Tibial nerve (tissue), 4 donors: ENCODE data around the gene MAGEA11. TPM values are rescaled to one million over a fixed set of nuclear protein-coding genes. Genes with fewer than 3 reads are reported as not detected.

Experiments used
- DNase-seq, 2 donors: peaks; one replicate each; pipeline ENCODE4 v3.0.0-alpha.2; 2019; ENCODE audit warnings: low spot score in 2 of 2
- H3K27ac ChIP-seq, 4 donors: fragments of 200-600 bp; sonication (generic) in 3 of 4; one replicate each; pipeline ENCODE4 v1.5.1; 2017 to 2019; ENCODE audit warnings: mild to moderate bottlenecking in 1 of 4
- H3K27me3 ChIP-seq, 2 donors: fragments of 200-600 bp; sonication (generic) in 1 of 2; one replicate each; pipeline versions ENCODE4 v1.5.1 to v1.6.0; 2017 to 2019
- H3K36me3 ChIP-seq, 3 donors: fragments of 200-600 bp; sonication (generic); one replicate each; pipeline ENCODE4 v1.5.1; 2018 to 2019
- H3K4me1 ChIP-seq, 4 donors: fragments of 200-600 bp; sonication (generic) in 3 of 4; one replicate each; pipeline ENCODE4 v1.5.1; 2017 to 2019
- H3K4me3 ChIP-seq, 4 donors: fragments of 200-600 bp; sonication (generic) in 3 of 4; one replicate each; pipeline ENCODE4 v1.5.1; 2017 to 2019; ENCODE audit warnings: mild to moderate bottlenecking in 1 of 4, moderate library complexity in 1 of 4
- H3K9me3 ChIP-seq, 4 donors: fragments of 200-600 bp; sonication (generic) in 3 of 4; one replicate each; pipeline ENCODE4 v1.5.1; 2017 to 2019
- CTCF ChIP-seq, 5 experiments: fragments of 200-600 bp in 3 of 5; fragments of 450-650 bp in 2 of 5; sonication (generic) in 3 of 5; IDR thresholded peaks; one replicate each; pipeline ENCODE4 v1.5.1; 2016 to 2019; ENCODE audit warnings: antibody characterized with exemption in 5 of 5, mild to moderate bottlenecking in 3 of 5, moderate library complexity in 2 of 5
- EP300 ChIP-seq, 2 donors: sonication (generic); formaldehyde crosslinking; IDR thresholded peaks; one replicate each; pipeline ENCODE4 v1.6.1; 2017; ENCODE audit warnings: antibody characterized with exemption in 2 of 2, mild to moderate bottlenecking in 1 of 2
- POLR2A ChIP-seq, 2 donors: fragments of 450-650 bp; IDR thresholded peaks; one replicate each; pipeline ENCODE4 v1.6.1; 2017; ENCODE audit warnings: antibody characterized with exemption in 2 of 2, mild to moderate bottlenecking in 2 of 2, moderate library complexity in 2 of 2
- WGBS, 2 donors: methylation state at CpG; one replicate each; pipeline ENCODE4 v1.1.5; 2018; 5-methylcytosine and 5-hydroxymethylcytosine counted together
- total RNA-seq, 4 donors: library from RNA; depleted of rRNA; stranded (reverse); fragments of >200 nt; gene quantifications; one replicate each; pipeline ENCODE4 v1.1.0, GENCODE V29; 2016

Gene MAGEA11
- total RNA-seq, 4 donors from 2014 or later, result not detected

DNA sequence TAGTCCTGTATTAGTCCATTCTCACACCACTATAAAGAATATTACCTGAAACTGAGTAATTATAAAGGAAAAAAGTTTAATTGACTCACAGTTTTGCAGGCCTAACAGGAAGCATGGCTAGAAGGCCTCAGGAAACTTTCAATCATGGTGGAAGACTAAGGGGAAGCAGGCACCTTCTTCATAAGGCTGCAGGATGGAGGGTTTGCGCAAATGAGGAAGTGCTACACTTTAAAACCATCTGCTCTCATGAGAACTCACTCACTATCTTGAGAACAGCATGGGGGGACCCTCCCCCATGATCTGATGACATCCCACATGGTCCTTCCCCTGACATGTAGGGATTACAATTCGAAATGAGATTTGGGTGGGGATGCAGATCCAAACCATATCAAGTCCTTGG lies 12.1 kb upstream of the MAGEA11 start:
- TF ChIP-seq POLR2A (IDR thresholded peaks at IDR 0.05) (no peak), CTCF (IDR thresholded peaks at IDR 0.05) (no peak), EP300 (IDR thresholded peaks at IDR 0.05) (no peak)

DNA sequence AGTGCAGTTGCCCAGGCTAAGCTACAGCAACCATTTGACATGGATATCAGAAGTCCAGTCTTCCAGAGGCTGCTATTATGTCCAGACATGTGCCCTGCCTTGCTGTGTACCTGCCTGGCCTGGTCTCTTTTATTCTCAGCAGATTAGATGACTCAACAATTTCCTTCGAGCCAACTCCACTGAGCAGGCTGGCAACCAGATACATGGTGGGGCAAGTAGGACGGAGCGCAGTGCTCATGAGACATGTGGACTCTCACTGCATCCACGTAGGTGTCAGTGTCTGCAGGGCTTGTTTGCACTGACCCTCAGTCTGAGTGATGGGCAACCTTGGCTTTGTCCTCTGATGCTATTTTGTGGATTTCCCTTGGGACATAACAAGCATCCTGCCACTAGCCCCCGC lies 7.2 kb upstream of the MAGEA11 start:
- 71 to 94% methylated on average over 3 to 5 of the region's 5 CpGs for WGBS, 2 donors
- TF ChIP-seq POLR2A (IDR thresholded peaks at IDR 0.05), result no peak
- no peak for TF ChIP-seq EP300 (IDR thresholded peaks at IDR 0.05)
- no peaks in the 10 kb centered on the region for H3K9me3 ChIP-seq
- no peaks in the 10 kb centered on the region for H3K36me3 ChIP-seq
- H3K27ac ChIP-seq, result no peak overlapping the region
- no peaks in the 10 kb centered on the region for H3K4me1 ChIP-seq
- DNase-seq, result no peak
- H3K4me3 ChIP-seq, result no peak overlapping the region
- no peaks in the 10 kb centered on the region for H3K27me3 ChIP-seq

More for the DNA sequence above, 12.1 kb upstream of the MAGEA11 start:
- 74 to 82% methylated on average over 2 of the region's 2 CpGs for WGBS, 2 donors
- Histone ChIP-seq H3K4me1 (no peaks in the 10 kb centered on the region), H3K27ac (no peak overlapping the region), H3K4me3 (no peak overlapping the region), H3K36me3 (no peaks in the 10 kb centered on the region), H3K27me3 (no peaks in the 10 kb centered on the region), H3K9me3 (no peaks in the 10 kb centered on the region)
- no peak for DNase-seq

- Histone ChIP-seq H3K9me3 (no peaks in the 10 kb centered on the region), H3K4me1 (no peaks in the 10 kb centered on the region), H3K36me3 (no peaks in the 10 kb centered on the region), H3K27me3 (no peaks in the 10 kb centered on the region), H3K4me3 (no peak overlapping the region), H3K27ac (no peak overlapping the region)
- no peak for TF ChIP-seq EP300 (IDR thresholded peaks at IDR 0.05)
- TF ChIP-seq CTCF (IDR thresholded peaks at IDR 0.05), result no peak
- no peak for TF ChIP-seq POLR2A (IDR thresholded peaks at IDR 0.05)
- no peak for DNase-seq
- WGBS, 2 donors, result 75 to 77% methylated on average over 2 of the region's 2 CpGs
Measured at GRCh38 chrX:149707147-149707901, 4.5 kb upstream of the MAGEA11 start.

- no peaks in the 10 kb centered on the region for H3K36me3 ChIP-seq
- H3K27ac ChIP-seq, result no peak overlapping the region
- H3K4me3 ChIP-seq, result no peak overlapping the region
- TF ChIP-seq POLR2A (IDR thresholded peaks at IDR 0.05) (no peak), CTCF (IDR thresholded peaks at IDR 0.05) (no peak), EP300 (IDR thresholded peaks at IDR 0.05) (no peak)
- H3K9me3 ChIP-seq, result no peaks in the 10 kb centered on the region
- DNase-seq, result no peak
- no peaks in the 10 kb centered on the region for H3K27me3 ChIP-seq
- 70 to 89% methylated on average over 2 to 5 of the region's 5 CpGs for WGBS, 2 donors
- no peaks in the 10 kb centered on the region for H3K4me1 ChIP-seq
Measured at GRCh38 chrX:149712831-149713230, 971 bp downstream of the MAGEA11 start.

- WGBS, 2 donors, result 31 to 78% methylated on average over 3 to 5 of the region's 5 CpGs
- TF ChIP-seq EP300 (IDR thresholded peaks at IDR 0.05) (no peak), POLR2A (IDR thresholded peaks at IDR 0.05) (no peak), CTCF (IDR thresholded peaks at IDR 0.05) (no peak)
- Histone ChIP-seq H3K27ac (no peak overlapping the region), H3K9me3 (no peaks in the 10 kb centered on the region), H3K27me3 (no peaks in the 10 kb centered on the region), H3K4me1 (no peaks in the 10 kb centered on the region), H3K4me3 (no peak overlapping the region), H3K36me3 (no peaks in the 10 kb centered on the region)
- no peak for DNase-seq
Measured at GRCh38 chrX:149713279-149714050, 1.6 kb downstream of the MAGEA11 start.
